ENCODE data around the gene GMPPA.

Gene GMPPA

DNA sequence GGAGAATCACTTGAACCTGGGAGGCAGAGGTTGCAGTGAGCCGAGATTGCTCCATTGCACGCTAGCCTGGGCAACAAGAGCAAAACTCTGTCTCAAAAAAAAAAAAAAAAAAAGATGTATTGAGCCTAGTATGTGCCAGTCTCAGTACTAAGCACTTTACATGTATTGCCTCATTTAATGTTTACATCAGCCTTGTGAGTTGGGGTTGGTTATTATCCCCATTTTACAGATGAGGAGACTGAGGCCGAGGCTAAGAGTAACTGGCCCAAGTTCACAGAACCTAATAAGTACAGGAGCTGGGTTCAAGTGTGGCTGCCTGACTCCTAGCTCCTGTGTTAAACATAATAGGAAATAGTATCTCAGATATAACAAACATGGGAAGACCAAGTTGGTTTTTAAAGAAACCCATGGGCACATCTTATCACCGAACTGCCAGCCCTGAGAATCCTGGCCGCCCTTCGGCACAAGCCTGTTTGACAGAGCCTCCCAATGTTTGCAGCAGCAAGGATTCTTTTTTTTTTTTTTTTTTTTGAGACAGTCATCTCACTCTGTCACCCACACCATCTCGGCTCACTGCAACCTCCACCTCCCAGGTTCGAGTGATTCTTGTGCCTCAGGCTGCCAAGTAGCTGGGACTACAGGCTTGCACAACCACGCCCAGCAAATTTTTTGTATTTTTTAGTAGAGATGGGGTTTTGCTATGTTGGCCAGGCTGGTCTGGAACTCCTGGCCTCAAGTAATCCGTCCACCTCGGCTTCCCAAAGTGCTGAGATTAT is 24.2 kb upstream of the GMPPA start:
- H3K4me1 ChIP-seq = peaks cover 0 to 42% (median 8%) of the 10 kb centered on the region in 4 donors
- H3K36me3 ChIP-seq = peaks cover 84 to 94% (median 88%) of the 10 kb centered on the region in 3 donors
- no peaks in the 10 kb centered on the region for H3K9me3 ChIP-seq
- H3K4me3 ChIP-seq = no peak overlapping the region
- TF ChIP-seq, protein P1, sequence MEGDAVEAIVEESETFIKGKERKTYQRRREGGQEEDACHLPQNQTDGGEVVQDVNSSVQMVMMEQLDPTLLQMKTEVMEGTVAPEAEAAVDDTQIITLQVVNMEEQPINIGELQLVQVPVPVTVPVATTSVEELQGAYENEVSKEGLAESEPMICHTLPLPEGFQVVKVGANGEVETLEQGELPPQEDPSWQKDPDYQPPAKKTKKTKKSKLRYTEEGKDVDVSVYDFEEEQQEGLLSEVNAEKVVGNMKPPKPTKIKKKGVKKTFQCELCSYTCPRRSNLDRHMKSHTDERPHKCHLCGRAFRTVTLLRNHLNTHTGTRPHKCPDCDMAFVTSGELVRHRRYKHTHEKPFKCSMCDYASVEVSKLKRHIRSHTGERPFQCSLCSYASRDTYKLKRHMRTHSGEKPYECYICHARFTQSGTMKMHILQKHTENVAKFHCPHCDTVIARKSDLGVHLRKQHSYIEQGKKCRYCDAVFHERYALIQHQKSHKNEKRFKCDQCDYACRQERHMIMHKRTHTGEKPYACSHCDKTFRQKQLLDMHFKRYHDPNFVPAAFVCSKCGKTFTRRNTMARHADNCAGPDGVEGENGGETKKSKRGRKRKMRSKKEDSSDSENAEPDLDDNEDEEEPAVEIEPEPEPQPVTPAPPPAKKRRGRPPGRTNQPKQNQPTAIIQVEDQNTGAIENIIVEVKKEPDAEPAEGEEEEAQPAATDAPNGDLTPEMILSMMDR (IDR thresholded peaks at IDR 0.05) = no peak
- no peak for DNase-seq
- intact Hi-C loops (cut with DNase I; ENCODE audit: low total_unique reads) = no loop called here
- H3K27me3 ChIP-seq = no peaks in the 10 kb centered on the region
- H3K27ac ChIP-seq = peak overlapping the region; percentile 76 to 96

DNA sequence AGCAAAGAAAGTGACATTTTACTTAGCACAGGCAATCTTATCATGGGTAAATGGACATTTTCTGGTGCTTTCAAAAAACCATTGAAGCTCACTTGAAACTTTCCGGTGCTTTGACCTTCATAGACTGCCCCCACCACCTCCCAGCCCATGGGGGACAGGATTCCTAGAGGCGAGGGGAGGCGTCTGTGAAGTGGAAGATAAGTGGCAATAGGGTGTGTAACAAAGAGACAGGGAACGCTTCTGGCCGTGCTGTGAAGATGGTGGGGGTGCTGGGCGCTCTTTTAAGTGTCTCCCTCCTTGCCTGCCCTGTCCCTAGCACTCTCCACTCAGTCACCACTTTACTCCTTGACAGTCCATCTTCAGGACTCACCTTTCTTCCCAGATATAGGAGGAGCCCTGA is 23.4 kb upstream of the GMPPA start:
- Histone ChIP-seq H3K36me3 (peaks cover 84 to 94% (median 88%) of the 10 kb centered on the region in 3 donors), H3K4me1 (peaks cover 0 to 38% (median 8%) of the 10 kb centered on the region in 4 donors), H3K9me3 (no peaks in the 10 kb centered on the region), H3K27me3 (no peaks in the 10 kb centered on the region), H3K4me3 (no peak overlapping the region), H3K27ac (peak overlapping the region; percentile 76 to 96)
- intact Hi-C loops (cut with DNase I; ENCODE audit: low total_unique reads) = no loop called here
- DNase-seq = no peak
- TF ChIP-seq, protein P1 (IDR thresholded peaks at IDR 0.05) = no peak

DNA sequence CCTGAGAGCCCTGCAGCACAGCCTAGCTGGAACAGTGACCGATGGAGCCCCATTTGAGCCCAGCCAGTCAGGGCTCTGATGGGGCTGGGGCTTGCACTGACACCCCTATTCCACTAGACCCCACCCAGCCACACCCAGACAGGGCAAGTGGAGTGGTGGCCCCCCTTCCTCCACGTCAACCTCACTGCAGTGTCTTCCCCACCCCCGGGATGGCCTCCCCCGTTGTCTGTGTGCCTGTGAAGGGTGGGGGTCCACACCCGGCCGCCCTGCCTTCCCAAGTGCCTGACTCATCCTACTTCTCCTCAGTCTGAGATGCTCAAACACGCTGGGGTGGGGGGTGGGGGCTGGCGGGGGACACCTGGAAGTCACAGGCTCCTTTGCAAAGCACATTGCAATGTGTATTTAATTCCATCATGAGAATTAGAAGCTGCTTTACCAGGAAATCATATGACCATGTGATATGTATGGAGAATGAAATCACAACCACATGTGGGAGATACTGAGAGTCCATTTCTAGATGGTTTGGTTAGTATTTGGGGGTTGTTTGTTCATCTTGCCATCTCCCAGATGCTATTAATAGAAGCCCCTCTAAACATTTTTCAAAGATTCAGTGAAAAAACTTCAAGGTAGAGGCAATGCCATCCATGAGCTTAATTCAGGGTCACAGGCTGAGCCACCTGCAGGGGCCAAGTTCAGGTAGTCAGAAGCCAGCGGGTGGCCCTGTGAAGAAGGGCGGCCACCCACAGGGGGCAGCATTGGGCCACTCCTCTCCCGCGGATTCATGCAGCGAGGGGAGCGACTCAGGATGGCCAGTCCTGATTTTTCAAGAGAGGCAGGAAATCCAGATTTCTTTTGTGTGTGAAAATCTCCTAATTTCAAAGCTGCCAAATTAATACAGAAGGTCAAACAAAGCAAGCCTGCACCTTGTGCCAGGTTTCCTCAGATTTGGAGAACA is 22.7 kb upstream of the GMPPA start:
- intact Hi-C loops (cut with DNase I; ENCODE audit: low total_unique reads) = loop anchor here (2.0 kb wide), 1 partner anchor 53 kb away; no protein-coding TSS in a partner anchor
- TF ChIP-seq, protein P1 (IDR thresholded peaks at IDR 0.05) = peak; percentile 88 to 94
- H3K36me3 ChIP-seq = peaks cover 86 to 94% (median 88%) of the 10 kb centered on the region in 3 donors
- DNase-seq = peak; percentile 57 to 87
- peaks cover 0 to 38% (median 8%) of the 10 kb centered on the region in 4 donors for H3K4me1 ChIP-seq
- H3K4me3 ChIP-seq = no peak overlapping the region
- H3K9me3 ChIP-seq = no peaks in the 10 kb centered on the region
- H3K27ac ChIP-seq = peak overlapping the region; percentile 76 to 96
- H3K27me3 ChIP-seq = no peaks in the 10 kb centered on the region

DNA sequence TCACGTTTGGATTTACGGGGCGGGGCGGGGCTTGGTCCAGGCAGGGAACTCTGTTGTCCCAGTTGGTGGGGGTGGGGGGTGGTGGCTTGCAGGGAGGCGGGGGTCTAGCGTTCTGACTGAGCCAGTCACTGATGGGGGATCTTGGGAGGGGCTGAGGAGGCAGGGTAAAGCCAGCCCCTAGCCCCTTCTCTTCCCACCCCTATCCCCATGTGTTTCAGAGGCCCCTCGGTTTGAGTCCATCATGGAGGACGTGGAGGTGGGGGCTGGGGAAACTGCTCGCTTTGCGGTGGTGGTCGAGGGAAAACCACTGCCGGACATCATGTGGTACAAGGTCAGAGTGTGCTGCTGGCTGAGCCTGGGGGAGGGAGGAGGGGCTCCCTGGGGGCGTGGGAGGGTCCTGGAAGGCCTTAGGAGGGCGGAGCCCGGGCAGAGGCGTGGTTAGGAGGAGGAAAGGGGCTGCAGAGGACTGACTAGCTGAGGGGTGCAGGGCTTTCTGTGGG is 22.0 kb upstream of the GMPPA start:
- peaks cover 86 to 94% (median 88%) of the 10 kb centered on the region in 3 donors for H3K36me3 ChIP-seq
- H3K4me3 ChIP-seq = no peak overlapping the region
- no peaks in the 10 kb centered on the region for H3K9me3 ChIP-seq
- H3K27ac ChIP-seq = peak overlapping the region; percentile 76 to 96
- peaks cover 0 to 38% (median 8%) of the 10 kb centered on the region in 4 donors for H3K4me1 ChIP-seq
- no peak for DNase-seq
- intact Hi-C loops (cut with DNase I; ENCODE audit: low total_unique reads) = loop anchor here (2.0 kb wide), 1 partner anchor 52 kb away; no protein-coding TSS in a partner anchor
- TF ChIP-seq, protein P1 (IDR thresholded peaks at IDR 0.05) = no peak
- no peaks in the 10 kb centered on the region for H3K27me3 ChIP-seq

DNA sequence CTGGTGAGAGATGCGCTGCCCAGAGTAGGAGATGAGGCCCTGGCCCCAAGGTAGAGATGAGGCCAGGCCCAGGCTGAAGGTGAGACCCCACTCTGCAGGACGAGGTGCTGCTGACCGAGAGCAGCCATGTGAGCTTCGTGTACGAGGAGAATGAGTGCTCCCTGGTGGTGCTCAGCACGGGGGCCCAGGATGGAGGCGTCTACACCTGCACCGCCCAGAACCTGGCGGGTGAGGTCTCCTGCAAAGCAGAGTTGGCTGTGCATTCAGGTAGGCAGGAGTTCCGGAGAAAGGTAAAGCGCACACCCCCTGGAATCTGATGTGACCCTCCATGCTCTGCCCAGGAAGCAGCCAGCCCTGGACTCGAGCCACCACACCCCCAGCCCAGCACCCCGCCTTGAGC is 21.5 kb upstream of the GMPPA start:
- intact Hi-C loops (cut with DNase I; ENCODE audit: low total_unique reads) = loop anchor here (2.0 kb wide), 1 partner anchor 52 kb away; no protein-coding TSS in a partner anchor
- H3K27ac ChIP-seq = peak overlapping the region; percentile 76 to 96
- TF ChIP-seq, protein P1 (IDR thresholded peaks at IDR 0.05) = no peak
- DNase-seq = no peak
- no peaks in the 10 kb centered on the region for H3K27me3 ChIP-seq
- peaks cover 0 to 38% (median 8%) of the 10 kb centered on the region in 4 donors for H3K4me1 ChIP-seq
- peaks cover 87 to 94% (median 88%) of the 10 kb centered on the region in 3 donors for H3K36me3 ChIP-seq
- no peak overlapping the region for H3K4me3 ChIP-seq
- no peaks in the 10 kb centered on the region for H3K9me3 ChIP-seq

All from tibial artery (tissue), 4 donors.